Endothelial cell of umbilical vein (primary cell): Measurements from ENCODE around the gene TSPAN13. TPM values are rescaled to one million over a fixed set of nuclear protein-coding genes. Genes with fewer than 3 reads are reported as not detected.

Experiments
- BruUV-seq: library from RNA; stranded (reverse); fragments of 400-500 nt; replicated peaks from 2 replicates; lab custom pipeline; 2021; lab: Mats Ljungman, UMichigan
- CTCF ChIA-PET: fragments of 300-600, 350-600 bp; sonication (Branson Sonifier 250); formaldehyde crosslinking; loops from one replicate; lab custom pipeline; 2021; ENCODE audit warnings: antibody characterized with exemption, inconsistent platforms; lab: Charles Lee
- POLR2A ChIA-PET: fragments of 300-600, 350-600 bp; sonication (Branson Sonifier 250); formaldehyde crosslinking; loops from one replicate; lab custom pipeline; 2021; ENCODE audit warnings: antibody characterized with exemption, inconsistent platforms; lab: Charles Lee
- DNase-seq: peaks from one replicate; pipeline ENCODE4 v3.0.0-alpha.2; 2011; ENCODE audit warnings: low read depth, low spot score
- FAIRE-seq: peaks from 2 replicates; lab custom pipeline; 2011; peaks lifted over from hg19 to GRCh38; lab: Jason Lieb, UNC
- H2AFZ ChIP-seq: 2 replicates; pipeline ENCODE4 v1.6.0; 2012; ENCODE audit warnings: low read depth, low read length, control low read depth, inconsistent platforms
- H3K27ac ChIP-seq: 2 replicates; pipeline ENCODE4 v1.5.1; 2011; ENCODE audit warnings: low read depth, mild to moderate bottlenecking, control low read depth, low read length, moderate library complexity; ENCODE audit not compliant: insufficient read depth
- H3K27me3 ChIP-seq, 2 experiments: 2 replicates each; pipeline versions ENCODE4 v1.6.0 to v1.6.1; 2011; ENCODE audit warnings: low read length in 2 of 2, mixed read lengths in 1 of 2; ENCODE audit not compliant: control insufficient read depth in 2 of 2, insufficient read depth in 2 of 2
- H3K36me3 ChIP-seq, 2 experiments: 2 replicates in 1 of 2; 3 replicates in 1 of 2; pipeline ENCODE4 v1.5.1; 2011; ENCODE audit warnings: low read length in 2 of 2, mild to moderate bottlenecking in 1 of 2, moderate library complexity in 1 of 2; ENCODE audit not compliant: control insufficient read depth in 2 of 2, insufficient read depth in 2 of 2; ENCODE audit errors: extremely low read depth in 1 of 2
- H3K4me1 ChIP-seq: 3 replicates; pipeline ENCODE4 v1.5.1; 2011; ENCODE audit warnings: mild to moderate bottlenecking, low read length; ENCODE audit not compliant: control insufficient read depth, insufficient read depth; ENCODE audit errors: extremely low read depth
- H3K4me2 ChIP-seq: 2 replicates; pipeline ENCODE4 v1.6.1; 2011; ENCODE audit warnings: low read length, control low read depth, mixed read lengths; ENCODE audit not compliant: insufficient read depth
- H3K4me3 ChIP-seq, 3 experiments: fragments of 200-600 bp in 1 of 3; sonication (generic), shearing (Covaris generic) in 1 of 3; replicated peaks in 1 of 3; 2 replicates each; pipeline ENCODE4 v1.5.1; 2011 to 2016; ENCODE audit warnings: control low read depth in 3 of 3, low read length in 3 of 3, mild to moderate bottlenecking in 2 of 3, inconsistent platforms in 1 of 3, low read depth in 1 of 3, moderate library complexity in 1 of 3; ENCODE audit not compliant: insufficient read depth in 1 of 3
- H3K79me2 ChIP-seq: 2 replicates; pipeline ENCODE4 v1.6.0; 2012; ENCODE audit warnings: low read length, inconsistent platforms; ENCODE audit not compliant: control insufficient read depth, insufficient read depth
- H3K9ac ChIP-seq: replicated peaks from 2 replicates; pipeline ENCODE3; 2011; ENCODE audit warnings: low read length, control low read depth; ENCODE audit not compliant: insufficient read depth; ENCODE audit errors: extremely low read depth
- H3K9me1 ChIP-seq: replicated peaks from 3 replicates; pipeline ENCODE4 v1.6.0; 2011; ENCODE audit warnings: mild to moderate bottlenecking, low read length; ENCODE audit not compliant: control insufficient read depth, insufficient read depth; ENCODE audit errors: extremely low read depth
- H3K9me3 ChIP-seq: replicated peaks from 2 replicates; pipeline ENCODE4 v1.5.1; 2012; ENCODE audit warnings: low read length, inconsistent platforms; ENCODE audit not compliant: control insufficient read depth, insufficient read depth
- H4K20me1 ChIP-seq: replicated peaks from 2 replicates; pipeline ENCODE3; 2011; ENCODE audit warnings: mild to moderate bottlenecking, low read length; ENCODE audit not compliant: control insufficient read depth, insufficient read depth; ENCODE audit errors: extremely low read depth
- EZH2 ChIP-seq: IDR thresholded peaks from 2 replicates; pipeline ENCODE4 v1.6.1; 2012; ENCODE audit warnings: borderline replicate concordance, low read depth, mild to moderate bottlenecking, moderate library complexity, low read length, inconsistent platforms; ENCODE audit not compliant: severe bottlenecking
- FOS ChIP-seq: IDR thresholded peaks from 2 replicates; pipeline ENCODE4 v1.6.1; 2011; ENCODE audit warnings: mild to moderate bottlenecking, low read length, moderate library complexity, borderline replicate concordance; ENCODE audit not compliant: insufficient read depth
- GATA2 ChIP-seq: IDR thresholded peaks from 2 replicates; pipeline ENCODE4 v1.7.0; 2011; ENCODE audit warnings: low read depth, mild to moderate bottlenecking, moderate library complexity, mixed read lengths, low read length; ENCODE audit not compliant: insufficient read length, insufficient read depth
- JUN ChIP-seq: IDR thresholded peaks from 2 replicates; pipeline ENCODE4 v1.6.1; 2011; ENCODE audit warnings: borderline replicate concordance, low read depth; ENCODE audit not compliant: insufficient read length, insufficient read depth
- MYC ChIP-seq: IDR thresholded peaks from one replicate; pipeline ENCODE4 v1.6.1; 2011; ENCODE audit warnings: mild to moderate bottlenecking, low read depth, low read length
- POLR2A ChIP-seq: IDR thresholded peaks from 2 replicates; pipeline ENCODE4 v1.6.1; 2012; ENCODE audit warnings: low read depth, mild to moderate bottlenecking, control low read depth, low read length
- POLR2AphosphoS5 ChIP-seq: IDR thresholded peaks from 2 replicates; pipeline ENCODE4 v1.6.1; 2012; ENCODE audit warnings: low read depth, mild to moderate bottlenecking, control low read depth, low read length, moderate library complexity; ENCODE audit not compliant: insufficient read depth
- dilution Hi-C: fragments of 300-500 bp; cut with MboI; formaldehyde crosslinking; loops from one replicate; pipeline ENCODE4 v1.15.0; 2019; ENCODE audit warnings: low sequenced_read_pairs; ENCODE audit not compliant: extremely low pct_ligation_motif_present
- intact Hi-C: fragments of 100-400 bp; cut with micrococcal nuclease; formaldehyde crosslinking; loops from one replicate; pipeline ENCODE4 v1.10.0; 2022
- polyA plus RNA-seq, 4 experiments: library from polyadenylated mRNA; depleted of rRNA in 3 of 4; stranded (reverse) in 3 of 4; unstranded in 1 of 4; fragments of >200 nt; gene quantifications; 2 replicates each; pipeline versions ENCODE4 v1.2.1 to v1.2.3, GENCODE V29; 2011 to 2012; ENCODE audit warnings: missing spikeins in 1 of 4
- total RNA-seq: library from RNA; stranded (reverse); gene quantifications from 2 replicates; pipeline ENCODE4 v1.2.3, GENCODE V29; 2021
- TF ChIP-seq, protein P1 (sequence below), 2 donors: IDR thresholded peaks; 1 replicate in 1 of 2; 2 replicates in 1 of 2; pipeline ENCODE4 v1.5.1; 2011; ENCODE audit warnings: low read length in 2 of 2, mild to moderate bottlenecking in 2 of 2, moderate library complexity in 2 of 2, control low read depth in 1 of 2, inconsistent platforms in 1 of 2, low read depth in 1 of 2; ENCODE audit not compliant: insufficient read depth in 1 of 2; ENCODE audit errors: extremely low read depth in 1 of 2
- TF ChIP-seq, protein P2 (sequence below): IDR thresholded peaks from 2 replicates; pipeline ENCODE4 v1.6.1; 2011; ENCODE audit not compliant: insufficient read depth, insufficient read length

TSPAN13 gene
- total and polyA plus RNA-seq, 2 donors (not counting 3 experiments of a cell fraction or from before 2014, with no cell fraction given): 13.3 to 33.0 TPM

DNA sequence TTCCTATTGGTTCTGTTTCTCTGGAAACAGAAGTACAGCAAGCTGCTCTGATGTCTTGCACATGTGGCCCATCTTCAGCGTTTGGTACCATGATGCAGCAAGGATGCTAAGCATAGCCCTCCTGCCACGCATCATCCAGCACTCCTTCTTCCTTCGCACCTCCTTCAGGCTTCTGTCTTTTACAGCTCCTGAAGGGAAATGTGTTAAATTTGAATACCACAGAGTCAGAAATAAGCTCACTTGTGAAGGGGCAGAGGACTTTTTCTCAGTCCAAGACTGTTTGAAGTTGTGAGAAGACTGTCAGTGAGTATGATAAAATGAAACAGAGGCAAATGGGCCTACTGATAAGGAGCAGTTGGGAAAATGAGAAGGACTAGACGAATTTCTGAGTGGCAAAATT, 20.7 kb downstream of the TSPAN13 start:
- FAIRE-seq: no peak
- H3K27ac ChIP-seq: no peak overlapping the region
- H3K4me3 ChIP-seq: no peak overlapping the region
- no peak overlapping the region for H2AFZ ChIP-seq
- H3K79me2 ChIP-seq: no peaks in the 10 kb centered on the region
- dilution Hi-C loops: no loop called here
- H4K20me1 ChIP-seq: no peaks in the 10 kb centered on the region
- no peak for DNase-seq
- H3K27me3 ChIP-seq: no peaks in the 10 kb centered on the region
- BruUV-seq: no TSS peak
- TF ChIP-seq EZH2 (no peak), FOS (no peak), MYC (no peak), POLR2AphosphoS5 (no peak), POLR2A (no peak), JUN (no peak), GATA2 (no peak)
- TF ChIP-seq, protein P1, sequence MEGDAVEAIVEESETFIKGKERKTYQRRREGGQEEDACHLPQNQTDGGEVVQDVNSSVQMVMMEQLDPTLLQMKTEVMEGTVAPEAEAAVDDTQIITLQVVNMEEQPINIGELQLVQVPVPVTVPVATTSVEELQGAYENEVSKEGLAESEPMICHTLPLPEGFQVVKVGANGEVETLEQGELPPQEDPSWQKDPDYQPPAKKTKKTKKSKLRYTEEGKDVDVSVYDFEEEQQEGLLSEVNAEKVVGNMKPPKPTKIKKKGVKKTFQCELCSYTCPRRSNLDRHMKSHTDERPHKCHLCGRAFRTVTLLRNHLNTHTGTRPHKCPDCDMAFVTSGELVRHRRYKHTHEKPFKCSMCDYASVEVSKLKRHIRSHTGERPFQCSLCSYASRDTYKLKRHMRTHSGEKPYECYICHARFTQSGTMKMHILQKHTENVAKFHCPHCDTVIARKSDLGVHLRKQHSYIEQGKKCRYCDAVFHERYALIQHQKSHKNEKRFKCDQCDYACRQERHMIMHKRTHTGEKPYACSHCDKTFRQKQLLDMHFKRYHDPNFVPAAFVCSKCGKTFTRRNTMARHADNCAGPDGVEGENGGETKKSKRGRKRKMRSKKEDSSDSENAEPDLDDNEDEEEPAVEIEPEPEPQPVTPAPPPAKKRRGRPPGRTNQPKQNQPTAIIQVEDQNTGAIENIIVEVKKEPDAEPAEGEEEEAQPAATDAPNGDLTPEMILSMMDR (IDR thresholded peaks at IDR 0.05; ENCODE audit: extremely low read depth in 1 of 2, insufficient read depth in 1 of 2, low read depth in 1 of 2, low read length in 2 of 2): no peak
- TF ChIP-seq, protein P2, sequence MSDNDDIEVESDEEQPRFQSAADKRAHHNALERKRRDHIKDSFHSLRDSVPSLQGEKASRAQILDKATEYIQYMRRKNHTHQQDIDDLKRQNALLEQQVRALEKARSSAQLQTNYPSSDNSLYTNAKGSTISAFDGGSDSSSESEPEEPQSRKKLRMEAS: no peak
- no peaks in the 10 kb centered on the region for H3K9me3 ChIP-seq
- H3K36me3 ChIP-seq: no peaks in the 10 kb centered on the region
- no peaks in the 10 kb centered on the region for H3K4me1 ChIP-seq
- H3K4me2 ChIP-seq: no peak overlapping the region
- H3K9ac ChIP-seq: no peak overlapping the region
- no peaks in the 10 kb centered on the region for H3K9me1 ChIP-seq
- CTCF ChIA-PET: interaction anchor here (0.6 to 1.3 kb wide), 2 partner anchors 13 to 27 kb away, joined by 3 read pairs; no protein-coding TSS in a partner anchor
- POLR2A ChIA-PET: no interaction called here
- intact Hi-C loops: no loop called here
